Measurements from ENCODE around the gene C9orf50.

Gene C9orf50

GRCh38 chr9:129570450-129571297 is 50.2 kb downstream of the C9orf50 start:
- peak; percentile 84 for DNase-seq (ENCODE audit: low spot score)

DNA sequence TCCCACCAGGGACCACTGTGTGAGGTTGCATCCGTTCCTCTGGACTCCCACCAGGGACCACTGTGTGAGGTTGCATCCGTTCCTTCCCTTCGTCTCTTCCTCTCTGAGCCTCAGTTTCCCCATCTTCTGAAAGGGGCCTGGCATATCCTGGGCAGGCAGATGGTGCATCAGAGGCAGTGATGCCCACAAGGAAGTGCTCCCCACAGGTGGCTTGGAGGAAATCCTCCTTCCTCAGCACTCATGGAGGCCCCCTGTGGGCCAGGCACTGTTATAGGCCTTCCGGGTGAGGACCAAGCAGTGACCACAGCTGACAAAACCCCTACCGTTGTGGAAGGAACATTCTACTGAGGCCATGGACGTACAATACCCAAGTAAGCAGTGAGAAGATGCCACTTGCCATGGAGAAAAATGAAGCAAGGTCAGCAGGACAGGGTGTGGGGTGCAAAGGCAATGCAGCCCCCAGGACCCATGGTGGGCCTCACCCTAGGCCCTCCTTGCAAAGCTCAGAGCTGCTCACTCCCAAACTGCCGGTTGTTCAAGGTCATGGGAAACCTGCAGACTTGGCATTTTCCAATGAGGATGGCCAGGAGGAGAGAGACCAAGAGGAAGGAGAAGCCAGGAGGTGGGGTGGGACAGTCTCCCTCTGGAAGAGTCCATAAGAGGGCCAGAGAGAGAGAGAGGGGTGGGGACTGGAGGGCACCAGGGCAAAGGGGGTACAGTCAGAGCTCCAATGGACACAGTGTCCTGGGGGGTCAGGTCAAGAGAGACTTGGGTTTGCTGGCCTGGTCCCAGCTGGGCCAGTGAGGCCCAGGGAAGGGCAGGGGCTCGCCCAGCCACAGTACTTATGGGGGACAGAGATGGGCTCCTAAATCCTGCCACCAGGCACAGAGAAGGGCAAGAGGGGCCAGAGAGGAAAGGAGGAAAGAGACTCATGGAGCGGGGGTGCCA is 51.1 kb downstream of the C9orf50 start:
- DNase-seq (ENCODE audit: low spot score): peak; percentile 46

GRCh38 chr9:129568560-129569501 is 52.1 kb downstream of the C9orf50 start:
- DNase-seq (ENCODE audit: low spot score): peak; percentile 50

GRCh38 chr9:129567842-129568559 is 52.9 kb downstream of the C9orf50 start:
- peak; percentile 60 for DNase-seq (ENCODE audit: low spot score)

DNA sequence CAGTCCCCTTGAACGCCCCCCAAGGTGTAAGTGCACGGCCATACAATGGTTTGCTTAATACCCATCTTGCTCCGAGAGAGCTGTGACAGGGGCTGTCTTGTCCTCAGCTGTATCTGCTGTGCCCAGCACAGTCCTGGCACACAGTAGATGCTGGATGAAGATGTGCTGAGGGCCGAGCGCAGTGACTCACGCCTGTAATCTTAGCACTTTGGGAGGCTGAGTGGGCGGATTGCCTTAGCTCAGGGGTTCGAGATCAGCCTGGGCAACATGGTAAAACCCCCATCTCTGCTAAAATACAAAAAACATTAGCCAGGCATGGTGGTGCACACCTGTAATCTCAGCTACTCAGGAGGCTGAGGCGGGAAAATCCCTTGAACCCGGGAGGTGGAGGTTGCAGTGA is 53.6 kb downstream of the C9orf50 start:
- no peak for DNase-seq (ENCODE audit: low spot score)

DNA sequence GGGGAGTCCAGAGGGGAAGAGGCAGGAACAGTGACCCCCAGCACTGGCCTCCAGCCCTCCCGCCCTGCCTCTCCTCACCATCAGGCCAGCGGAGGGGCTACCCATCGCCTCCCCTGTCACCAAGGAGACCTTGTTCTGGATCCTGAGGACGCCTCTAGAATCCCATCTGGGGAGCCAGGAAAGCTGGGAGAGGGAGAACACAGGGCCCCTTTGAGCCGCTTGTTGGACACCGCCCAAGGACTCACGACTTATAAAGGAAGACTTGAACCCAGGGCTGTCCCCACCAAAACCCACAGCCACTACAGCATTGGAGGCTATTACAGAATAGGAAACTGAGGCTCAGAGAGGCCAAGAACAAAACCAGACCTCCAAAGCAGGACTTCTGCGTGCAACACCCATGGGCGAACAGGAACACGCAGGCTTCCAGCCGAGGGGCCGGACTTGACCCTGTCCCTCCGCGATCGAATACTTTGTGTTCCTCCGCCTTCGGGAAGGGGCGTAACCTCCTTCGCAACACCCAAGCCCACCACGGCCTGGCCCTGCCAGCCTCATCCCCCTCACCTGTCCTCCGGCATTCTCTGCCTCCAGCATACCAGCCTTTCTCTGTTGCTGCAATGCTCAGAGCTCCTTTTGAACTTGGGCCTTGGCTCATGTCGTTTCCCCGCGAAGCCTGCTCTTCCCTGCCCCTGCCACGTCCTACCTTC is 54.2 kb downstream of the C9orf50 start:
- DNase-seq (ENCODE audit: low spot score): no peak

DNA sequence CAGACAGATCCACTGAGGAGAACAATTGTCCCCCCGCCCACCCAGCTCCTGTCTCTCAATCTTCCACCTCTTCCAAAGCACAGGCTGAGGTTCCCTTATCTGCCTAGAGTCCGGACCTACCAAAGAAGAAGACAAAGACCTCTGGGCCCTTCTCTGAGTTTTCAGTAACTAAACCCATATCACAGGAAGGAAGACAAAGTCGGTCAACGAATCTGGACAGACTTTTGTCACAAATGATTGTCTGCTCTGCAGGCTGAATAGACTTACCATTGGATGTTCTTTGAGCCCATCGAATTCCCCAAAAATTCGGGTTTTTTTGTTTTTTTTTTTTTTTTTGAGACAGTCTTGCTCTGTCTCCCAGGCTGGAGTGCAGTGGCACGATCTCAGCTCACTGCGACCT is 58.0 kb downstream of the C9orf50 start:
- DNase-seq (ENCODE audit: low spot score): no peak

DNA sequence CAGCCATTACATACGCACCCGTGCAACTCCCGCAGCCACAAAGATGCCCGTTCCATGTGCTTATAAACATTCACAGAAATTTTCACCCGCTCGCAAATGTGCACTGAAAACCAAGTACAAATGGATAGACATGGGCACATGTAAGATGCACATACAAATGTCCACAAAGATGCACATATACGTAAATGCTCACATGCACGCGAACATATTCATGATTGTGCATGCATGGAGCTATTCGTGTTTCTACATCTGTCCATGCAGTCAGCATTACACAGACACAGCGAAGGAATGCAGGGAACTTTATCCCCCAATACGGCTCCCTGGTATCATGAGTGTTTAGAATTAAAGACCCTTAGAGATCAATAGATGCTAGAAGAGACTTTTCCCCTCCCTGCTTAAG is 58.4 kb downstream of the C9orf50 start:
- DNase-seq (ENCODE audit: low spot score): no peak
